Glutamatergic neuron (in vitro differentiated cells): ENCODE data around the gene ABCC10. TPM values are rescaled to one million over a fixed set of nuclear protein-coding genes. Genes with fewer than 3 reads are reported as not detected.

Experiments used
- DNase-seq: peaks from one replicate; pipeline ENCODE4 v3.0.0; 2022
- H3K27ac Mint-ChIP-seq: one replicate; pipeline ENCODE4 v1.8.0; 2020; ENCODE audit warnings: mild to moderate bottlenecking, mixed read lengths, inconsistent platforms; ENCODE audit not compliant: unreplicated experiment
- H3K27me3 Mint-ChIP-seq: one replicate; pipeline ENCODE4 v1.8.0; 2020; ENCODE audit warnings: mild to moderate bottlenecking, moderate library complexity, mixed read lengths, inconsistent platforms; ENCODE audit not compliant: unreplicated experiment
- H3K36me3 Mint-ChIP-seq: one replicate; pipeline ENCODE4 v1.8.0; 2020; ENCODE audit warnings: mild to moderate bottlenecking, mixed read lengths, inconsistent platforms; ENCODE audit not compliant: unreplicated experiment
- H3K4me1 Mint-ChIP-seq: one replicate; pipeline ENCODE4 v1.8.0; 2020; ENCODE audit warnings: mild to moderate bottlenecking, low read depth, mixed read lengths, inconsistent platforms; ENCODE audit not compliant: unreplicated experiment
- H3K4me3 Mint-ChIP-seq: one replicate; pipeline ENCODE4 v1.8.0; 2020; ENCODE audit warnings: mild to moderate bottlenecking, mixed read lengths, inconsistent platforms; ENCODE audit not compliant: unreplicated experiment
- H3K9me3 Mint-ChIP-seq: one replicate; pipeline ENCODE4 v1.8.0; 2020; ENCODE audit warnings: mild to moderate bottlenecking, moderate library complexity, mixed read lengths, inconsistent platforms; ENCODE audit not compliant: unreplicated experiment
- total RNA-seq: library from RNA; stranded (reverse); fragmentation: NEBNext Ultra II Directional; extraction: Animal tissue kit (Norgen Biotek cat#: 25700); gene quantifications from one replicate; pipeline ENCODE4 v1.2.1, GENCODE V29; 2021; ENCODE audit not compliant: unreplicated experiment
- TF ChIP-seq, protein P1 (sequence below): fragments of 200-600 bp; sonication (generic); IDR thresholded peaks from one replicate; pipeline ENCODE4 v1.5.0; 2021; ENCODE audit not compliant: partially characterized antibody, unreplicated experiment

Gene ABCC10
- total RNA-seq, 1 donor from 2014 or later = 94.8 TPM

DNA sequence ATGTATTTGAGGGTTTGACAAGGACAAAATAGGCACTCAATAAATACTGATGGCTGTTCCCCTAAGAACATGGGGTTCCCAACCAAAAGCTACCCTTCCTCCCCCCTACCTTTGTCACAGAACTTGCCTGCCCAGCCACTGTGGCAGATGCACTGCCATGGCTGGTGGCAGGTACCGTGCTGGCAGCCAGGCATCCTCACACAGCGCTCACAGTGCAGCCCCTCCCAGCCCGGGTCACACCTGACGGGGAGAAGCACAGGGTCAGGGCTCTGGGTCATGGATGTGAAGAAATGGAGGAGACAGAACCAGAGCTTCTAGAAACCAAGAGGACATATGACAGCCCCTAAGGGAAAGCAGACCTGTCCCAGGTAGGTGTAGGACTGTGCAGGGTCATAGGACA lies 25.6 kb downstream of the ABCC10 start:
- Mint-ChIP-seq H3K4me3 (no peak overlapping the region), H3K9me3 (peaks cover 13% of the 10 kb centered on the region), H3K36me3 (peaks cover 5% of the 10 kb centered on the region), H3K4me1 (peaks cover 9% of the 10 kb centered on the region), H3K27ac (no peak overlapping the region), H3K27me3 (peaks cover 19% of the 10 kb centered on the region)
- DNase-seq = no peak
- TF ChIP-seq, protein P1, sequence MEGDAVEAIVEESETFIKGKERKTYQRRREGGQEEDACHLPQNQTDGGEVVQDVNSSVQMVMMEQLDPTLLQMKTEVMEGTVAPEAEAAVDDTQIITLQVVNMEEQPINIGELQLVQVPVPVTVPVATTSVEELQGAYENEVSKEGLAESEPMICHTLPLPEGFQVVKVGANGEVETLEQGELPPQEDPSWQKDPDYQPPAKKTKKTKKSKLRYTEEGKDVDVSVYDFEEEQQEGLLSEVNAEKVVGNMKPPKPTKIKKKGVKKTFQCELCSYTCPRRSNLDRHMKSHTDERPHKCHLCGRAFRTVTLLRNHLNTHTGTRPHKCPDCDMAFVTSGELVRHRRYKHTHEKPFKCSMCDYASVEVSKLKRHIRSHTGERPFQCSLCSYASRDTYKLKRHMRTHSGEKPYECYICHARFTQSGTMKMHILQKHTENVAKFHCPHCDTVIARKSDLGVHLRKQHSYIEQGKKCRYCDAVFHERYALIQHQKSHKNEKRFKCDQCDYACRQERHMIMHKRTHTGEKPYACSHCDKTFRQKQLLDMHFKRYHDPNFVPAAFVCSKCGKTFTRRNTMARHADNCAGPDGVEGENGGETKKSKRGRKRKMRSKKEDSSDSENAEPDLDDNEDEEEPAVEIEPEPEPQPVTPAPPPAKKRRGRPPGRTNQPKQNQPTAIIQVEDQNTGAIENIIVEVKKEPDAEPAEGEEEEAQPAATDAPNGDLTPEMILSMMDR = no peak

DNA sequence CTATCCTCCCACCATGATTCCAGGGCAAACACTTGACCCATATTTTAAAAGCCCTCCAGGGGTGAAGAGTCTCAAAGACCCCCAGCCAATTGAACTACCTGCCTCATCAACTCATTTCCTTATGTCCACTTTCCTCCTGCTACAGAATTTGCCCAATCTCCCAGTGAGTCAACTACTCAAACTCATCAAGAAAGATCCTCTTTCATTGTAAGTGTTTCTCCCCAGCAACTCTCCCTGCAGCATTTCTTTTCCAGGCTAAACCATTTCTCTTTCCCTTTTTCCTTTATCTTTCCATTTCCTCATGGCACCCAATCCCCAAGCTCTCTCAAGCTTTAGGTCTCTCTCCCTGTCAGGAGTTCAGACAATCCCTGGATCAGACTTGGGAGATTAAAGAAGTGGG lies 26.5 kb downstream of the ABCC10 start:
- peaks cover 9% of the 10 kb centered on the region for H3K4me1 Mint-ChIP-seq
- TF ChIP-seq, protein P1 = no peak
- DNase-seq = no peak
- H3K27ac Mint-ChIP-seq = peak overlapping the region; percentile 37
- H3K27me3 Mint-ChIP-seq = peaks cover 19% of the 10 kb centered on the region
- H3K9me3 Mint-ChIP-seq = peaks cover 13% of the 10 kb centered on the region
- H3K4me3 Mint-ChIP-seq = peak overlapping the region; percentile 50
- peaks cover 5% of the 10 kb centered on the region for H3K36me3 Mint-ChIP-seq

DNA sequence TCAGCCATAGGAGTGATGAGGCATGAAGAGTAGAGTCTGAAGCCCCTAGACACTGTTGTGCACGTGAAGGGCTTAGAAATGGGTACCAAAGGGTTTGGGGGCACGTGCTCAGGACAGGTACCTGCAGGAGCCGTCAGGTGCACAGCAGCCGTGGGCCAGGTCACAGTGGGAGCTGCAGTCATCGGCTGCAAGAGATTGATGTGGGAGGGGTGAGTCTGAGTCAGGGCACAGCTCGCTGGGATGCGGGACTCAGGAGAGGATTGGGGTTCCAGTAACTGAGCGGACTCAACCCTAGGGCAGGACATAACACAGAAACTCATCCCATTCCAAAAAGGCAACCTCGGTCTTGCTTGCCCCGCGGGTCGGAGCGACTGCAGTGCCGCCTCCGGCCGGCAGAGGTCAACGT lies 27.0 kb downstream of the ABCC10 start:
- no peak for DNase-seq

DNA sequence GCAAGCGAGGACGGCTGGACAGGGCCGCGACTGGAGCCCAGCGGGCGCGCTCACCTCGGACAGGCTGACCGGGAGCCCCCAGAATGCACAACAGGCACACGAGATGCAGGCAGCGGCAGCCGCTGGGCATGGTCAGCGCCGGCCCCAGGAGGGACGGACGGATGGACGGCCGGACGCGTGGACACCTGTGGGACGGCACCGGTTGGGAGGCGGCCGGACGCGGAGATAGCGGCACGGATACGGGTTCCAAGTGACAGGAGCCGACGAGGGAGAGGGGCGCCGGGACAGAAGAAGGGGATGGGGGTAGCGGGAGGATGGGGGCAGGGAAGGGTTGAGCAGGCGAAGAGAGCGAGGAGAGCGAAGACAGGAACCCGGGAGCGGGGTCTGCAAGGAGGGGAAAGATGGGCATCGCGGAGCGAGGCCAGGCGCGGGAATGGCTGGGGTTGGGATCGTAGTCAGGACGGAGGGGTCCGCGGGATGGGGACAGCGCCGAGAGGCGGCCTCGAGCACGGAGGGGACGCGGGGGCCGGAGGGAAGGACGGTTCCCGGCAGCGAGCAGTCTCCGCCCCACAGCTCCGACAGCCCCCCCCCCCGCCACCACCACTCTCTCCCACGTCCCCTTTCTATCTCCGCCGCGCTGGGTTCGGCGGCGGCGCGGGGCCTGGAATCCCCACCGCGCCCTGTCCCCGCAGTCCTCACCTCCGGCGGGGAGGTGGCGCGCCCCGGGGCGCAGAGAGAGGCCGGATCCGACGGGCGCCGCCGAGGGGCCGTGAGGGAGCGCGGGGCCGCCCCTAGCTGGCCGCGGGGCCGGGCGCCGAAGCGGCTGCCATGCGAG lies 27.6 kb downstream of the ABCC10 start:
- H3K36me3 Mint-ChIP-seq = peaks cover 5% of the 10 kb centered on the region
- DNase-seq = peak; percentile 97
- no peak overlapping the region for H3K27ac Mint-ChIP-seq
- H3K4me1 Mint-ChIP-seq = peaks cover 9% of the 10 kb centered on the region
- peaks cover 13% of the 10 kb centered on the region for H3K9me3 Mint-ChIP-seq
- peak overlapping the region; percentile 83 for H3K4me3 Mint-ChIP-seq
- peaks cover 19% of the 10 kb centered on the region for H3K27me3 Mint-ChIP-seq
- TF ChIP-seq, protein P1 = peak; percentile 59

More for the DNA sequence above, 27.0 kb downstream of the ABCC10 start:
- H3K27me3 Mint-ChIP-seq = peaks cover 19% of the 10 kb centered on the region
- TF ChIP-seq, protein P1 = peak; percentile 97
- H3K4me1 Mint-ChIP-seq = peaks cover 9% of the 10 kb centered on the region
- peak overlapping the region; percentile 83 for H3K4me3 Mint-ChIP-seq
- H3K27ac Mint-ChIP-seq = peak overlapping the region; percentile 37
- peaks cover 13% of the 10 kb centered on the region for H3K9me3 Mint-ChIP-seq
- H3K36me3 Mint-ChIP-seq = peaks cover 5% of the 10 kb centered on the region
